ENCODE measurements around the gene KCNN1.

GRCh38 chr19:17999684-18000479, 33.0 kb downstream of the KCNN1 start:
- TF ChIP-seq CTCF (IDR thresholded peaks at IDR 0.05) (no peak), POLR2AphosphoS5 (IDR thresholded peaks at IDR 0.05) (no peak), POLR2A (IDR thresholded peaks at IDR 0.05) (no peak), EP300 (IDR thresholded peaks at IDR 0.05) (no peak)
